Measurements from ENCODE around the gene TECRL.

The TECRL gene

DNA sequence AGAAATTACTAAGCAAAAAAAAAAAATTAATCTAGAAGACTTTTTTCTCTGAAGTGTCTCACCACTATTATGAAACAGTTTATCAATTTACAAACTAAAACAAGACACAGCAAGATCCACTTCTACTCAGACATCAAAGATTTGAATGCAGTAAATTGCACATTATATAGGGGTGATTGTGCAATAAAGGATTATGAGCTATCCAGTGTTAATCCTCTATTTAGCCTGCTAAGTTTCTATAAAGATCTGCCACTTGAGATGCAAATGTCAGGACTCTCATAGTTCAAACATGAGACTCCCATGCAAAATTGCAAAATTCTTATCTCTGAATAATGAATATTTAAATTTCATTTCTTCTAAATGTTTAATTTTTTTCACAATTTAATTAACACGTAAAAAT, 2.2 kb downstream of the TECRL start:
- no peaks in the 10 kb centered on the region for H3K4me1 ChIP-seq (ENCODE audit: low read depth, poor library complexity, severe bottlenecking)

DNA sequence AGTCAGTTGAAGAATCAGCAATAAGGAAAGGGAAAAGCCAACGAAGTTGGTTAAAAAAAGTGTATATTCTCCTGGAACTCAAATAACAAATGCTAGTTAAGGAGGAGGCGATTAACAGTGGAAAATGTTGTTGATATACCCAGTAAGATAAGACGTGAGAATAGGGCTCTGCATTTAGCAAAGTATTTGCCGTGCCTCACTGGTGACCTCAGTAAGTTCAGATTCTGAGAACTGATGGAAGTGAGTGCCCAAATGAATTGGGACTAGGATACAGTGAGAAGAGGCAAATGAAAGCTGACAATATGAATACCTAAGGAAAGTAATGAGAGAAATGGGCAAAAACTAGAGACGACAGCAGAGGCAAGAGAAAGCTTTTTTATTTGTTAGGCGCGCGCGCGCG, 3.5 kb downstream of the TECRL start:
- Histone ChIP-seq H3K9ac (no peak overlapping the region), H3K4me3 (IDR thresholded peaks at IDR 0.05; ENCODE audit: insufficient read depth, low read depth, low read length) (no peak overlapping the region), H3K36me3 (ENCODE audit: insufficient read depth) (no peaks in the 10 kb centered on the region), H3K4me2 (no peak overlapping the region), H3K4me1 (ENCODE audit: low read depth, poor library complexity, severe bottlenecking) (no peaks in the 10 kb centered on the region), H3K79me2 (ENCODE audit: insufficient read depth, low read depth) (no peaks in the 10 kb centered on the region), H3K27me3 (ENCODE audit: insufficient read depth, low read depth) (no peaks in the 10 kb centered on the region), H3K27ac (no peak overlapping the region), H2AFZ (ENCODE audit: low read depth) (no peak overlapping the region), H4K20me1 (ENCODE audit: insufficient read depth) (no peaks in the 10 kb centered on the region)
- TF ChIP-seq, protein P1, sequence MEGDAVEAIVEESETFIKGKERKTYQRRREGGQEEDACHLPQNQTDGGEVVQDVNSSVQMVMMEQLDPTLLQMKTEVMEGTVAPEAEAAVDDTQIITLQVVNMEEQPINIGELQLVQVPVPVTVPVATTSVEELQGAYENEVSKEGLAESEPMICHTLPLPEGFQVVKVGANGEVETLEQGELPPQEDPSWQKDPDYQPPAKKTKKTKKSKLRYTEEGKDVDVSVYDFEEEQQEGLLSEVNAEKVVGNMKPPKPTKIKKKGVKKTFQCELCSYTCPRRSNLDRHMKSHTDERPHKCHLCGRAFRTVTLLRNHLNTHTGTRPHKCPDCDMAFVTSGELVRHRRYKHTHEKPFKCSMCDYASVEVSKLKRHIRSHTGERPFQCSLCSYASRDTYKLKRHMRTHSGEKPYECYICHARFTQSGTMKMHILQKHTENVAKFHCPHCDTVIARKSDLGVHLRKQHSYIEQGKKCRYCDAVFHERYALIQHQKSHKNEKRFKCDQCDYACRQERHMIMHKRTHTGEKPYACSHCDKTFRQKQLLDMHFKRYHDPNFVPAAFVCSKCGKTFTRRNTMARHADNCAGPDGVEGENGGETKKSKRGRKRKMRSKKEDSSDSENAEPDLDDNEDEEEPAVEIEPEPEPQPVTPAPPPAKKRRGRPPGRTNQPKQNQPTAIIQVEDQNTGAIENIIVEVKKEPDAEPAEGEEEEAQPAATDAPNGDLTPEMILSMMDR (conservative IDR thresholded peaks at IDR 0.05; ENCODE audit: low read depth, low read length), result no peak

More for the DNA sequence above, 2.2 kb downstream of the TECRL start:
- Histone ChIP-seq H3K27ac (no peak overlapping the region), H3K79me2 (ENCODE audit: insufficient read depth, low read depth) (no peaks in the 10 kb centered on the region), H3K36me3 (ENCODE audit: insufficient read depth) (no peaks in the 10 kb centered on the region), H3K27me3 (ENCODE audit: insufficient read depth, low read depth) (no peaks in the 10 kb centered on the region), H3K4me2 (no peak overlapping the region), H4K20me1 (ENCODE audit: insufficient read depth) (no peaks in the 10 kb centered on the region), H3K9ac (no peak overlapping the region), H2AFZ (ENCODE audit: low read depth) (no peak overlapping the region), H3K4me3 (IDR thresholded peaks at IDR 0.05; ENCODE audit: insufficient read depth, low read depth, low read length) (no peak overlapping the region)
- TF ChIP-seq, protein P1 (conservative IDR thresholded peaks at IDR 0.05; ENCODE audit: low read depth, low read length), result no peak

DNA sequence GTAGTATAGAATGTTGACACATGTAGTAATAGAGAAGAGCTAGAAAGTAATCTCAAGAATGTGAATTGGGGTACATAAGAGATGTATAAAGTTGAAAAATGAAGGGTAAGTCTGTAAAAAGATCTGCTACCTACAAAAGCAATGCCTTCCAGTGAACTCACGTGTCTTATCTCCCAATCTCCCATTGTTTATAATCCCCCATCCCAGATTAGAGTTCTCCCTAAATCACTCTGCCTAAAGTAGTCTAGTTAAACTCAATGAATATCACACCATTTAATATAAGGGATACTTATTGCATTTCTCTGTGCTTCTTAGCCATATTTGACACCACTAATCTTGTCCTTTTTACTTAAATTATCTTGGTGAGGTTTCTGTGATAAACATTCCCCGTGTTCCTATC, 6.6 kb downstream of the TECRL start:
- TF ChIP-seq, protein P1 (conservative IDR thresholded peaks at IDR 0.05; ENCODE audit: low read depth, low read length), result no peak
- H3K9ac ChIP-seq, result no peak overlapping the region
- no peaks in the 10 kb centered on the region for H3K27me3 ChIP-seq (ENCODE audit: insufficient read depth, low read depth)
- no peaks in the 10 kb centered on the region for H3K36me3 ChIP-seq (ENCODE audit: insufficient read depth)
- no peak overlapping the region for H3K4me3 ChIP-seq (IDR thresholded peaks at IDR 0.05; ENCODE audit: insufficient read depth, low read depth, low read length)
- no peak overlapping the region for H3K4me2 ChIP-seq
- H3K4me1 ChIP-seq (ENCODE audit: low read depth, poor library complexity, severe bottlenecking), result no peaks in the 10 kb centered on the region
- no peaks in the 10 kb centered on the region for H4K20me1 ChIP-seq (ENCODE audit: insufficient read depth)
- no peak overlapping the region for H2AFZ ChIP-seq (ENCODE audit: low read depth)
- H3K79me2 ChIP-seq (ENCODE audit: insufficient read depth, low read depth), result no peaks in the 10 kb centered on the region
- H3K27ac ChIP-seq, result no peak overlapping the region

DNA sequence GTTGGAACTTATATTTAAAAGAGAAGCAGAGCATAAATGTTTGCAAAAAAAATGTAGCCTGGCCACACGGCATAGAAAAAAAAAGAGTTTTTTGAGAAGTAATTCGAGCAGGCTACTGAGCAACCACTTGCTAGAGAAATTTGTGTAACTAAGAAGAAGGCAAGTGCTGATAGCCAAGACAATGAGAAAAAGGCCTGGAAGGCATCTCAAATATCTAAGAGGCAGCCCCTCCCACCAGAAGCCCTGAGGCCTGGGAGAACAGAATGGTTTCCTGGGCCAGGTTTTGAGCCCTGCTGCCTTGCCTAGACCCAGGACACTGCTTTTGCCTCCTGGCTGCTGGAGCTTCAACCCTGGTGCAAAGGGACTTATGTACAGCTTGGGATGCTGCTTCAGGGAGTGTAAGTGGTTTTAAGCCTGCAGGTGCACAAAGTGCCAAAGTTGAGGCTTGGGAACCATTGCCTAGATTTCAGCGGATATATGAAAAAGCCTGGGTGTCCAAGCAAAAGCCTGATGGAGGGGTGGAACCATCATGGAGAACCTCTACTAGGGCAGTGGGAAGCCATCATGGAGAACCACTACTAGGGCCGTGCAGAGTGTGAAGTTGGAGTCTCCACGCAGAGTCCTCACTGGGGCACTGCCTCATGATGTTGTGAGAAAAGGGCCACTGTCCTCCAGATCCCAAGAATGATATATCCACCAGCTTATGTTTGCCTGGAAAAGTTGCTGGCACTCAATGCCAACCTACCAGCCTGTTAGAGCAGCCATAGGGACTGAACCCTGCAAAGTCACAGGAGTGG, 9.7 kb downstream of the TECRL start:
- TF ChIP-seq, protein P1 (conservative IDR thresholded peaks at IDR 0.05; ENCODE audit: low read depth, low read length), result no peak
- no peak overlapping the region for H3K9ac ChIP-seq
- no peak overlapping the region for H3K4me3 ChIP-seq (IDR thresholded peaks at IDR 0.05; ENCODE audit: insufficient read depth, low read depth, low read length)
- H3K4me2 ChIP-seq, result no peak overlapping the region
- H3K27ac ChIP-seq, result no peak overlapping the region
- H4K20me1 ChIP-seq (ENCODE audit: insufficient read depth), result no peaks in the 10 kb centered on the region
- no peaks in the 10 kb centered on the region for H3K4me1 ChIP-seq (ENCODE audit: low read depth, poor library complexity, severe bottlenecking)
- H3K79me2 ChIP-seq (ENCODE audit: insufficient read depth, low read depth), result no peaks in the 10 kb centered on the region
- H3K27me3 ChIP-seq (ENCODE audit: insufficient read depth, low read depth), result no peaks in the 10 kb centered on the region
- no peak overlapping the region for H2AFZ ChIP-seq (ENCODE audit: low read depth)
- H3K36me3 ChIP-seq (ENCODE audit: insufficient read depth), result no peaks in the 10 kb centered on the region
